BE2C (cell line): ENCODE measurements around the gene NCKAP5L. TPM values are rescaled to one million over a fixed set of nuclear protein-coding genes. Genes with fewer than 3 reads are reported as not detected.

ENCODE experiments used
- DNase-seq: peaks from one replicate; pipeline ENCODE4 v3.0.0-alpha.2; 2020
- H3K27me3 ChIP-seq: fragments of 250-450 bp; sonication (Bioruptor Pico); 2 replicates; pipeline ENCODE4 v1.5.1; 2020; ENCODE audit warnings: mild to moderate bottlenecking
- H3K36me3 ChIP-seq: fragments of 250-450 bp; sonication (Bioruptor Pico); 2 replicates; pipeline ENCODE4 v1.5.1; 2020; ENCODE audit warnings: mild to moderate bottlenecking
- H3K4me1 ChIP-seq: fragments of 250-450 bp; sonication (Bioruptor Pico); 2 replicates; pipeline ENCODE4 v1.5.1; 2020
- H3K4me3 ChIP-seq: 2 replicates; pipeline ENCODE4 v1.5.1; 2011; ENCODE audit warnings: low read depth, low read length
- H3K9me3 ChIP-seq: fragments of 250-450 bp; sonication (Bioruptor Pico); 2 replicates; pipeline ENCODE4 v1.5.1; 2020
- CTCF ChIP-seq: IDR thresholded peaks from 2 replicates; pipeline ENCODE4 v1.5.1; 2012; ENCODE audit warnings: mild to moderate bottlenecking, low read depth, low read length
- polyA plus RNA-seq: library from polyadenylated mRNA; unstranded; fragments of >200 nt; gene quantifications from one replicate; pipeline ENCODE4 v1.2.1, GENCODE V29; 2012; ENCODE audit warnings: low read depth, missing spikeins; ENCODE audit not compliant: insufficient read length, insufficient read depth

NCKAP5L gene
- 65.3 TPM for polyA plus RNA-seq

GRCh38 chr12:49828133-49829091 lies at the start of gene NCKAP5L:
TSS of gene NCKAP5L (minus strand) at chr12:49828413. CDS start at chr12:49804044, 24,369 bp downstream.
- TF ChIP-seq CTCF, result no peak
- peaks cover 9% of the 10 kb centered on the region; the same call in 1 of the 2 replicates for H3K4me1 ChIP-seq
- H3K9me3 ChIP-seq, result no peaks in the 10 kb centered on the region
- peak; percentile 99 for DNase-seq
- no peaks in the 10 kb centered on the region for H3K27me3 ChIP-seq
- peak within 1 kb of the TSS; percentile 82 for H3K4me3 ChIP-seq
- H3K36me3 ChIP-seq, result no peaks in the 10 kb centered on the region

GRCh38 chr12:49877066-49877465 lies 48.9 kb upstream of the NCKAP5L start:
- H3K4me1 ChIP-seq, result peaks cover 36% of the 10 kb centered on the region
- no peaks in the 10 kb centered on the region for H3K27me3 ChIP-seq
- no peak overlapping the region for H3K4me3 ChIP-seq
- TF ChIP-seq CTCF, result no peak
- DNase-seq, result no peak
- H3K36me3 ChIP-seq, result no peaks in the 10 kb centered on the region; the same call in none of the 2 replicates
- no peaks in the 10 kb centered on the region for H3K9me3 ChIP-seq

- peaks cover 34% of the 10 kb centered on the region for H3K4me1 ChIP-seq
- no peaks in the 10 kb centered on the region for H3K27me3 ChIP-seq
- H3K36me3 ChIP-seq, result no peaks in the 10 kb centered on the region; the same call in none of the 2 replicates
- no peaks in the 10 kb centered on the region for H3K9me3 ChIP-seq
- no peak overlapping the region for H3K4me3 ChIP-seq
- TF ChIP-seq CTCF, result no peak
- no peak for DNase-seq
These were observed 47.9 kb upstream of the NCKAP5L start for GRCh38 chr12:49876070-49876469.

- Histone ChIP-seq H3K36me3 (no peaks in the 10 kb centered on the region; the same call in none of the 2 replicates), H3K9me3 (no peaks in the 10 kb centered on the region), H3K27me3 (no peaks in the 10 kb centered on the region), H3K4me1 (peaks cover 42% of the 10 kb centered on the region), H3K4me3 (no peak overlapping the region)
- DNase-seq, result no peak
- no peak for TF ChIP-seq CTCF
These were observed 47.0 kb upstream of the NCKAP5L start for GRCh38 chr12:49875115-49875720.

- Histone ChIP-seq H3K9me3 (no peaks in the 10 kb centered on the region), H3K4me3 (no peak overlapping the region), H3K36me3 (no peaks in the 10 kb centered on the region; the same call in none of the 2 replicates), H3K4me1 (peaks cover 50% of the 10 kb centered on the region), H3K27me3 (no peaks in the 10 kb centered on the region)
- peak; percentile 11 for DNase-seq
- TF ChIP-seq CTCF, result no peak
These were observed 46.1 kb upstream of the NCKAP5L start for GRCh38 chr12:49874142-49874897.
